ENCODE results near the gene ASB2. TPM values are rescaled to one million over a fixed set of nuclear protein-coding genes. Genes with fewer than 3 reads are reported as not detected.

The ASB2 gene
- total and polyA plus RNA-seq, 4 donors: 0.50 to 4.0 (median 1.8) TPM

- no peak for DNase-seq (ENCODE audit: low read depth in 4 of 6, low spot score in 6 of 6)
- Histone ChIP-seq H3K4me1 (ENCODE audit: control insufficient read depth, insufficient read depth, low read length) (peaks cover 24% of the 10 kb centered on the region), H3K4me3 (ENCODE audit: low read depth, low read length) (no peak overlapping the region), H3K36me3 (ENCODE audit: control insufficient read depth, insufficient read depth, low read length) (no peaks in the 10 kb centered on the region), H3K27me3 (ENCODE audit: control insufficient read depth, insufficient read depth, low read length) (no peaks in the 10 kb centered on the region), H3K27ac (ENCODE audit: low read depth, low read length) (no peak overlapping the region), H3K9me3 (ENCODE audit: control insufficient read depth, insufficient read depth, low read length) (no peaks in the 10 kb centered on the region)
- 80% methylated on average over 6 of the region's 6 CpGs for WGBS (ENCODE audit: insufficient coverage)
These were observed 2.1 kb downstream of the ASB2 start for GRCh38 chr14:93974299-93974698.

- H3K9me3 ChIP-seq (ENCODE audit: control insufficient read depth, insufficient read depth, low read length): no peaks in the 10 kb centered on the region
- no peak for DNase-seq (ENCODE audit: low read depth in 4 of 6, low spot score in 6 of 6)
- H3K4me3 ChIP-seq (ENCODE audit: low read depth, low read length): no peak overlapping the region
- peaks cover 24% of the 10 kb centered on the region for H3K4me1 ChIP-seq (ENCODE audit: control insufficient read depth, insufficient read depth, low read length)
- no peaks in the 10 kb centered on the region for H3K27me3 ChIP-seq (ENCODE audit: control insufficient read depth, insufficient read depth, low read length)
- 78% methylated on average over 6 of the region's 6 CpGs for WGBS (ENCODE audit: insufficient coverage)
- no peak overlapping the region for H3K27ac ChIP-seq (ENCODE audit: low read depth, low read length)
- H3K36me3 ChIP-seq (ENCODE audit: control insufficient read depth, insufficient read depth, low read length): no peaks in the 10 kb centered on the region
These were observed 2.8 kb downstream of the ASB2 start for GRCh38 chr14:93973607-93974006.

GRCh38 chr14:93972618-93973205, 3.7 kb downstream of the ASB2 start:
- Histone ChIP-seq H3K27me3 (ENCODE audit: control insufficient read depth, insufficient read depth, low read length) (no peaks in the 10 kb centered on the region), H3K36me3 (ENCODE audit: control insufficient read depth, insufficient read depth, low read length) (no peaks in the 10 kb centered on the region), H3K9me3 (ENCODE audit: control insufficient read depth, insufficient read depth, low read length) (no peaks in the 10 kb centered on the region), H3K27ac (ENCODE audit: low read depth, low read length) (no peak overlapping the region), H3K4me1 (ENCODE audit: control insufficient read depth, insufficient read depth, low read length) (peaks cover 24% of the 10 kb centered on the region), H3K4me3 (ENCODE audit: low read depth, low read length) (no peak overlapping the region)
- DNase-seq (ENCODE audit: low read depth in 4 of 6, low spot score in 6 of 6): no peak
- WGBS (ENCODE audit: insufficient coverage): 97% methylated on average over 6 of the region's 6 CpGs

GRCh38 chr14:93971635-93972027, 4.7 kb downstream of the ASB2 start:
- H3K27ac ChIP-seq (ENCODE audit: low read depth, low read length): no peak overlapping the region
- peaks cover 23% of the 10 kb centered on the region for H3K4me1 ChIP-seq (ENCODE audit: control insufficient read depth, insufficient read depth, low read length)
- no peak for DNase-seq (ENCODE audit: low read depth in 4 of 6, low spot score in 6 of 6)
- no CpG with 5 or more reads among the region's 3 CpGs for WGBS (ENCODE audit: insufficient coverage)
- no peak overlapping the region for H3K4me3 ChIP-seq (ENCODE audit: low read depth, low read length)
- H3K9me3 ChIP-seq (ENCODE audit: control insufficient read depth, insufficient read depth, low read length): no peaks in the 10 kb centered on the region
- no peaks in the 10 kb centered on the region for H3K36me3 ChIP-seq (ENCODE audit: control insufficient read depth, insufficient read depth, low read length)
- H3K27me3 ChIP-seq (ENCODE audit: control insufficient read depth, insufficient read depth, low read length): no peaks in the 10 kb centered on the region

GRCh38 chr14:93970965-93971634, 5.3 kb downstream of the ASB2 start:
- no peak overlapping the region for H3K4me3 ChIP-seq (ENCODE audit: low read depth, low read length)
- H3K9me3 ChIP-seq (ENCODE audit: control insufficient read depth, insufficient read depth, low read length): no peaks in the 10 kb centered on the region
- no peak overlapping the region for H3K27ac ChIP-seq (ENCODE audit: low read depth, low read length)
- H3K36me3 ChIP-seq (ENCODE audit: control insufficient read depth, insufficient read depth, low read length): no peaks in the 10 kb centered on the region
- no peaks in the 10 kb centered on the region for H3K27me3 ChIP-seq (ENCODE audit: control insufficient read depth, insufficient read depth, low read length)
- peaks cover 19% of the 10 kb centered on the region for H3K4me1 ChIP-seq (ENCODE audit: control insufficient read depth, insufficient read depth, low read length)
- WGBS (ENCODE audit: insufficient coverage): 73% methylated on average over 11 of the region's 15 CpGs
- DNase-seq (ENCODE audit: low read depth in 4 of 6, low spot score in 6 of 6): peak in 1 of 6 donors; percentile 23

- H3K27me3 ChIP-seq (ENCODE audit: control insufficient read depth, insufficient read depth, low read length): no peaks in the 10 kb centered on the region
- no peak overlapping the region for H3K27ac ChIP-seq (ENCODE audit: low read depth, low read length)
- no peaks in the 10 kb centered on the region for H3K36me3 ChIP-seq (ENCODE audit: control insufficient read depth, insufficient read depth, low read length)
- DNase-seq (ENCODE audit: low read depth in 4 of 6, low spot score in 6 of 6): peak in 1 of 6 donors; percentile 20
- peaks cover 16% of the 10 kb centered on the region for H3K4me1 ChIP-seq (ENCODE audit: control insufficient read depth, insufficient read depth, low read length)
- H3K9me3 ChIP-seq (ENCODE audit: control insufficient read depth, insufficient read depth, low read length): no peaks in the 10 kb centered on the region
- no peak overlapping the region for H3K4me3 ChIP-seq (ENCODE audit: low read depth, low read length)
- 73% methylated on average over 2 of the region's 9 CpGs for WGBS (ENCODE audit: insufficient coverage)
These were observed 5.8 kb downstream of the ASB2 start for GRCh38 chr14:93970585-93970964.

- H3K4me1 ChIP-seq (ENCODE audit: control insufficient read depth, insufficient read depth, low read length): peaks cover 3% of the 10 kb centered on the region
- no peak overlapping the region for H3K4me3 ChIP-seq (ENCODE audit: low read depth, low read length)
- no peaks in the 10 kb centered on the region for H3K27me3 ChIP-seq (ENCODE audit: control insufficient read depth, insufficient read depth, low read length)
- no peak for DNase-seq (ENCODE audit: low read depth in 4 of 6, low spot score in 6 of 6)
- H3K9me3 ChIP-seq (ENCODE audit: control insufficient read depth, insufficient read depth, low read length): no peaks in the 10 kb centered on the region
- WGBS (ENCODE audit: insufficient coverage): 73% methylated on average over 12 of the region's 12 CpGs
- H3K27ac ChIP-seq (ENCODE audit: low read depth, low read length): no peak overlapping the region
- no peaks in the 10 kb centered on the region for H3K36me3 ChIP-seq (ENCODE audit: control insufficient read depth, insufficient read depth, low read length)
These were observed 7.1 kb downstream of the ASB2 start for GRCh38 chr14:93969082-93969828.

GRCh38 chr14:93967637-93968250, 8.6 kb downstream of the ASB2 start:
- Histone ChIP-seq H3K9me3 (ENCODE audit: control insufficient read depth, insufficient read depth, low read length) (no peaks in the 10 kb centered on the region), H3K27me3 (ENCODE audit: control insufficient read depth, insufficient read depth, low read length) (no peaks in the 10 kb centered on the region), H3K27ac (ENCODE audit: low read depth, low read length) (no peak overlapping the region), H3K4me1 (ENCODE audit: control insufficient read depth, insufficient read depth, low read length) (peaks cover 3% of the 10 kb centered on the region), H3K36me3 (ENCODE audit: control insufficient read depth, insufficient read depth, low read length) (no peaks in the 10 kb centered on the region), H3K4me3 (ENCODE audit: low read depth, low read length) (no peak overlapping the region)
- DNase-seq (ENCODE audit: low read depth in 4 of 6, low spot score in 6 of 6): no peak
- WGBS (ENCODE audit: insufficient coverage): 79% methylated on average over 8 of the region's 10 CpGs

GRCh38 chr14:93965946-93966474, 10.4 kb downstream of the ASB2 start:
- Histone ChIP-seq H3K27ac (ENCODE audit: low read depth, low read length) (no peak overlapping the region), H3K9me3 (ENCODE audit: control insufficient read depth, insufficient read depth, low read length) (no peaks in the 10 kb centered on the region), H3K4me3 (ENCODE audit: low read depth, low read length) (no peak overlapping the region), H3K36me3 (ENCODE audit: control insufficient read depth, insufficient read depth, low read length) (no peaks in the 10 kb centered on the region), H3K27me3 (ENCODE audit: control insufficient read depth, insufficient read depth, low read length) (no peaks in the 10 kb centered on the region), H3K4me1 (ENCODE audit: control insufficient read depth, insufficient read depth, low read length) (peaks cover 1% of the 10 kb centered on the region)
- 100% methylated on average over 1 of the region's 3 CpGs for WGBS (ENCODE audit: insufficient coverage)
- no peak for DNase-seq (ENCODE audit: low read depth in 4 of 6, low spot score in 6 of 6)

Data from spinal cord (tissue), 10 donors.